GM21381 (cell line): ENCODE data around the gene EHD2.
A peak's percentile ranks its signal among the peaks of the same experiment; 100 is the strongest.
"Not testable (repeated sequence)": the region's sequence is repeated elsewhere in the genome, so short reads cannot be mapped to it uniquely, and the experiment has no call there.

ENCODE experiments used
- ATAC-seq: cut with Tn5 transposase; IDR thresholded peaks from one replicate; pipeline ENCODE4 v1.9.1; 2021; ENCODE audit warnings: mild to moderate bottlenecking, moderate library complexity; ENCODE audit not compliant: unreplicated experiment

Gene EHD2

DNA sequence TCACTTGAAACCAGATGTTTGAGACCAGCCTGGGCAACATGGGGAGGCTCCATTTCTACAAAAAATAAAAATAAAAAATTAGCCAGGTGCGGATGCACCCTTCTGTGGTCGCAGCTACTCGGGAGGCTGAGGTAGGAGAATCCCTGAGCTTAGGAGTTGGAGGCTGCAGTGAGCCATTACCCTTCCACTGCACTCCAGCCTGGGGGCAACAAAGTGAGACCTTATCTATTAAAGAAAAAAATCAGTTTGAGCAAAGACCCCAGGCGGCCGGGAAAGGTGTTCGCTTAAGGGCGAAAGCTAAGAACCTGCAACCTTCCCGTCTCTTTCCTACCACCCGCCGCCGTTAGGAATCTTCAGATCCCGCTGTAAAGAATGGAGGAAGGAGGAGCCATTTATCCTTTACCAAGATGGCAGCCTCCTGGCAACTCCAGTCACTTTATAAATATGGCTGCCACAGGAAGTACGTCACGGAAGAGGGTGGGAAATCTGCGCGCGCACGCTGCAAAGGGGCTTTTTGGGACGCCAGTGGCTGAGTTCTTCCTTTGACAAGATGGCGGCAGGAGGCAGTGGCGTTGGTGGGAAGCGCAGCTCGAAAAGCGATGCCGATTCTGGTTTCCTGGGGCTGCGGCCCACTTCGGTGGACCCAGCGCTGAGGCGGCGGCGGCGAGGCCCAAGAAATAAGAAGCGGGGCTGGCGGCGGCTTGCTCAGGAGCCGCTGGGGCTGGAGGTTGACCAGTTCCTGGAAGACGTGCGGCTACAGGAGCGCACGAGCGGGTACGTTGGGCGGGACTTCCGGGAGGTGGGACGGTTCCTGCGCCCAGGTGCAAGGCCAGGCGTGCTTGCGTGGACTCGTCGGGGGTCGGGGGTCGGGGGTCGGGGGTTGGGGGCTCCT, 32.0 kb downstream of the EHD2 start, which contains the start of gene NOP53:
NOP53 (plus strand) TSS at position 537 of the 892 bp plus-strand sequence; CDS start at position 551, 14 bp downstream.
- ATAC-seq, result peak; percentile 65

DNA sequence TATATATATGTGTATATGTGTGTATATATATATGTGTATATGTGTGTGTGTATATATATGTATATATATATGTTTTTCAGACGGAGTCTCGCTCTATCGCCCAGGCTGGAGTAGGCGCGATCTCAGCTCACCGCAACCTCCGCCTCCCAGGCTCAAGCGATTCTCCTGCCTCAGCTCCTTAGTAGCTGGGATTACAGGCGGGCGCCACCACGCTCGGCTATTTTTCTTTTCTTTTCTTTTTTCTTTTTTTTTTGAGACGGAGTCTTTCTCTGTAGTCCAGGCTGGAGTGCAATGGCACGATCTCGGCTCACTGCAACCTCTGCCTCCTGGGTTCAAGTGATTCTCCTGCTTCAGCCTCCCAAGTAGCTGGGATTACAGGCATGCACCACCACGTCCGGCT, 32.9 kb downstream of the EHD2 start:
- ATAC-seq, result not testable (repeated sequence)

DNA sequence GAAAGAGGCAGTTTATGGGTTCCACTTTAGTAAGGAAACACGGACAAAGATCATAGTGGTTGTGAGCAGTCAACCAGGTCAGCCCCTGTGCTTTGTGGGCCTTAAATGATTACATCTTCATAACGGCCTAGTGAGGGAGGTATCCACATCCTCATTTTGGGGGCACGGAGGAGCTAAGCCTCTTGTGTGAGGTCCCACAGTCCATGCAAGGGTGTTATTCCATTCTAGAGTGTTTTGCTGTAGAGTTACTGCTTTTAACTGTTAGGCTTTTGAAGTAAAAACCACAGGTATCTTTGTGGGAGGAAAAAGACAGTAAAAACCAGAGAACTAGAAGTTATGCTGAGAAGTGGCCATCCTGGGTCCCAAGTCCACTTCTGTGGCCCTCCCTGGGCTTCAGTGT, 36.1 kb downstream of the EHD2 start:
- no peak for ATAC-seq

DNA sequence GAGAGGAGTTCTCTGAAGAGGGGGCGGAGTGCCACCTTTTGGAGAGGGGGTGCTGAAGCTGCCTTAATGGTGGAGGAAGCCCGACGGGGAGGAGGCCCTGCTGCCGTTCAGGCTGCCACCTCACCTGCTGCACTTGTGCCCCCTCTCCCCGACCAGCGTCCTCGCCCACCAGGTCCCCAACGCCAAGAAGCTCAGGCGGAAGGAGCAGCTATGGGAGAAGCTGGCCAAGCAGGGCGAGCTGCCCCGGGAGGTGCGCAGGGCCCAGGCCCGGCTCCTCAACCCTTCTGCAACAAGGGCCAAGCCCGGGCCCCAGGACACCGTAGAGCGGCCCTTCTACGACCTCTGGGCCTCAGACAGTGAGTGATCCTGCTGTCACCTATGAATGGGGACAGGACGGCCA, 37.5 kb downstream of the EHD2 start:
- ATAC-seq, result no peak

DNA sequence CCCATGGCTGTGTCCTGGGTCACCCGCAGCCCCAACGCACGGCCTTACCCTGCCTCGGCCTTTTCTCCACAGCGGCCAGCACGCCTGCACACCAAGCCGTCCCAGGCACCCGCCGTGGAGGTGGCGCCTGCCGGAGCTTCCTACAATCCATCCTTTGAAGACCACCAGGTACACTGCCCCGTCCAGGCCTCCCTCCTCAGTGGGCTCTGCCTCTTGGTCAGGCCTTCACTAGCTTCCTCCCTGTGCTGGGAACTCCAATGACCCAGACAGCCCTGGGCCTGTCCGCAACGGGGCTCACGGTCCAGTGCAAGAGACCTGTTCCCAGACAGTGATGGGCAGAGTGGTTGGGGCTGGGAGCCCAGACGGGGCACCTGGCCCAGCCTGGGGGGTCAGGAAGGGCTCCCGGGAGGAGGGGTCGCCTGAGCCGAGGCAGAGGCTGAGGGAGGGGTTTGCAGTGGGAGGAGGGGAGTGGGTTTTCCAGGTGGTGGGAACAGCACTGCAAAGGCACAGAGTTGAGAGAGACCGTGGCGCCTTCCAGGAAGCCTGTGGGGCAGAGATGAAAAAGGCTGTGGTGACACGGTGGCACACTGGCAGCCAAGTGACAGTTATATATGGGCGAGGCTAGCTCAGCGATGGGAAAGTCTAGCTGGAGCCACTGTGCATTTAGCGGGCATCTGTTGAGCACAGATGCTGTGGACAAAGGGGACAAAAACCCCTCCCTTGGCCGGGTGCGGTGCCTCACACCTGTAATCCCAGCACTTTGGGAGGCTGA, 39.4 kb downstream of the EHD2 start:
- ATAC-seq, result no peak

DNA sequence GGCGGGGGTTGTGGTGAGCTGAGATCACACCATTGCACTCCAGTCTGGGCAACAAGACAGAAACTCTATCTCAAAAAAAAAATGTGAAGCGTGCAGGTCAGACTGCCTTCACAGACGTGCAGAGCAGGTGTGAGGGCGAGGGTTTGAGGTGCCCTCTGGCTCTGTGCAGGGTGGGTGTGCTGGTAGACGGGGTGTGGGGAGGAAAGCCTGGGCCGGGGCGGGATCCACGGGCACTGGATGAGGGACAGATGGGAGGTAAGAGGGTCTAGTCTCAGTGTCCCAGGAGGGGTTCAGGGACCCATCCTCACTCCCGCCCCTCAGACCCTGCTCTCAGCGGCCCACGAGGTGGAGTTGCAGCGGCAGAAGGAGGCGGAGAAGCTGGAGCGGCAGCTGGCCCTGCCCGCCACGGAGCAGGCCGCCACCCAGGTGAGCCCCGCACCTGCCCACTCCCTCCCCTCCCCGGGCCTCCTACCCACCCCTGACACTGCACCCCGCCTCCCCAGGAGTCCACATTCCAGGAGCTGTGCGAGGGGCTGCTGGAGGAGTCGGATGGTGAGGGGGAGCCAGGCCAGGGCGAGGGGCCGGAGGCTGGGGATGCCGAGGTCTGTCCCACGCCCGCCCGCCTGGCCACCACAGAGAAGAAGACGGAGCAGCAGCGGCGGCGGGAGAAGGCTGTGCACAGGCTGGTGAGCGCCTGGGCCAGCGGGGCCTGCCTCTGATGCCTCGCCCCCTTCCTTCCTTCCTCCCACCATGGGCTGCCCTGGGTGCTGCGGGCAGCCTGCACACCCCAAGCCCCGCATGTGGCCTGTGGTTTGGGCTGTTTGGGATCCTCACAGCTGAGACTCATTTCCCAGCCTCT, 41.2 kb downstream of the EHD2 start:
- no peak for ATAC-seq

DNA sequence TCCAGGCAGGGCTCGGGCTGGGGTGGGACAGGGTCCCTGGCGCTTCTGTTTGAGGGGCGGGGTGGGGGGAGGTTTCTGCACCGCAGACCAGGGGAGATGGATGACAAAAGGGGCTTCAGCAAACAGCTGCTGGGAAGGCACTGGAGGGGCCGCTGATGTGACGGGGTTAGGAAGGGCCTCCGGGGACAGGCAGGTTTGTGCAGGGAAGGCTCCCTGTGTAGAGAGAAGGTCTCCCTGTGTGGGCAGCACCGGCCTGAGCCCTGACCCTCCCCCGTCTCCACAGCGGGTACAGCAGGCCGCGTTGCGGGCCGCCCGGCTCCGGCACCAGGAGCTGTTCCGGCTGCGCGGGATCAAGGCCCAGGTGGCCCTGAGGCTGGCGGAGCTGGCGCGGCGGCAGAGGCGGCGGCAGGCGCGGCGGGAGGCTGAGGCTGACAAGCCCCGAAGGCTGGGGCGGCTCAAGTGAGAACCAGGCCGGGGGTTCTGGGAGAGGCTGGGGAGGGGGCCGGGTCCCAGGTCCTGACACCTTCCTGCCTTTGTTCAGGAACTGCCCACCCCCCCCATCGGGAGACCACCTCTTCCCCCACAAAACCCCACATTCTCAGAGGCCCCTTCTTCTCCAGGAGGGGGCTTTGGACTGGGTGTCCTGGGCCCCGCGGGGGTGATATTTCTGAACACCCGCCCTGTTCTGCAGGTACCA, 42.0 kb downstream of the EHD2 start:
- ATAC-seq, result no peak

DNA sequence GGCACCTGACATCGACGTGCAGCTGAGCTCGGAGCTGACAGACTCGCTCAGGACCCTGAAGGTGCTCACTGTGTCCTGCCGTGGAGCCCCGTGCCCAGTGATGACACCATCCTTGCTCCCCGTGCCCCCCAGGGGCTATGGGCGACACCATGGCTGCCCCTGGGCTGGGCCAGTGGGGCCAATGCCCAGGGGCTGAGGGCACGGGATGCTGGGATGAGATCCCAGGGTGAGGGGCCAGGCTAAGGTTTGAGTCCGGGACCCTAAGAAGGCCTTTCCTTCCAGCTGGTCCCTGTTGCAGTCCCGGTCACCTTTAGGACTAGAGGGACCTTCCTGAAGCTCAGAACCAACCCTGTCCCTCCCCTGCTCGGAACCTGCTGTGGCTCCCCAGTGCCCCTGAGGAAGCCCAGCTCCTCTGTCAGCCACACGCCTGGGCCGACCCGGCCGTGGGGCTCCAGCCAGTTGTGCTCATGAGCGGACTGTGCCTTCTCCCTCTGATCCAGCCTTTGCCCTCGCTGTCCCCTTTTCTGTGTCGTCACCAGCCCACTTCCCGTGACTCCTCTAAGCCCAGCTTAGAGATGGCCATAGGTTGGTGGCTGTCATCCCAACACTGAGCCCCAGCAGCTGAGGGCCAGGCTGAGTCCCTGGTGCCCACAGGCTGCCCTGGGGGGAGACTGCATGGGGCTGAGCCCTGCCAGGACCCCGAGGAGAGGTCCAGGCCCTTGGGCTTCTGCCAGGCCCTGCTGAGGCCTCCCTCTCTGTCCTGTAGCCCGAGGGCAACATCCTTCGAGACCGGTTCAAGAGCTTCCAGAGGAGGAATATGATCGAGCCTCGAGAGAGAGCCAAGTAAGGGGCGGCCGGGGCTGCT, 42.8 kb downstream of the EHD2 start:
- ATAC-seq, result no peak

DNA sequence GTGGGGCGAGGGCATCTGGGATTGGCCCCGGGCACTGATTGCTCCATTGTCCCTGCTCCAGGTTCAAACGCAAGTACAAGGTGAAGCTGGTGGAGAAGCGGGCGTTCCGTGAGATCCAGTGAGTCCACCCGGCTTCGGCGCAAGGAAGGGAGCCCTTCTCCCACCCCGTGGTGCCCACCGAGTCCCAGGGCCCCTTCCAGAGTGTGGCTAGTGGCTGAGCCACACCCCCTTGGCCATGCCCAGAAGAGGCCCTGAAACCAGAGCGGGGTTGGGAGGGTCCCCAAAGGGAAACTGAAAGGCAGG, 43.4 kb downstream of the EHD2 start:
- ATAC-seq, result no peak

DNA sequence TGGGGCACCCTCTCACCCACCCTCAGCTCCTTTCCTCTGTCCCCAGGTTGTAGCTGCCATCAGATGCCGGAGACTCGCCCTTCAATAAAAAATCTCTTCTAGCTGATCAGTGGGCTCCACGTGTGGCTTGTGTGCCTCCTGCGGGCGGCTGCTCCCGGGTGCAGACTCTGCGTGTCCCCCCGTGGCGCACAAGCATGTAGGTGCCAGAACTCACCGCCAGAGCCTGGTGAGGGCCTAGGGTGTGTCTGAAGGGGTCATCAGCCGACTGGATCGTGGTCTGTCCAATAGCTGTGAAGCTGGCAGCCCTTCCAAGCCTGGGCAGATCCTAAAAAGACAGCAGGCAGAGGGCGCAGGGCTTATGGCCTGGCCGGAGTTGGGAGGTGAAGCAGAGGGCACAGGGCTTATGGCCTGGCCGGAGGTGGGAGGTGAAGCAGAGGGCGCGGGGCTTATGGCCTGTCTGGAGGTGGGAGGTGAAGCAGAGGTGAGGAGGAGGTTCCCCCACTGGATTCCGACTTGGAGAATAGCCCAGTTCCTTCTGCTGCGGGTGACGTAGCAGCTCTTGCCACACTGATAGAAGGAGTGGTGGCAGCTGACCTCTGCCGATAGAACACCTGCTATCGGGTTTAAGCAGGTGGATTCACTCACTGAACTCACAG, 43.9 kb downstream of the EHD2 start:
- ATAC-seq, result no peak

DNA sequence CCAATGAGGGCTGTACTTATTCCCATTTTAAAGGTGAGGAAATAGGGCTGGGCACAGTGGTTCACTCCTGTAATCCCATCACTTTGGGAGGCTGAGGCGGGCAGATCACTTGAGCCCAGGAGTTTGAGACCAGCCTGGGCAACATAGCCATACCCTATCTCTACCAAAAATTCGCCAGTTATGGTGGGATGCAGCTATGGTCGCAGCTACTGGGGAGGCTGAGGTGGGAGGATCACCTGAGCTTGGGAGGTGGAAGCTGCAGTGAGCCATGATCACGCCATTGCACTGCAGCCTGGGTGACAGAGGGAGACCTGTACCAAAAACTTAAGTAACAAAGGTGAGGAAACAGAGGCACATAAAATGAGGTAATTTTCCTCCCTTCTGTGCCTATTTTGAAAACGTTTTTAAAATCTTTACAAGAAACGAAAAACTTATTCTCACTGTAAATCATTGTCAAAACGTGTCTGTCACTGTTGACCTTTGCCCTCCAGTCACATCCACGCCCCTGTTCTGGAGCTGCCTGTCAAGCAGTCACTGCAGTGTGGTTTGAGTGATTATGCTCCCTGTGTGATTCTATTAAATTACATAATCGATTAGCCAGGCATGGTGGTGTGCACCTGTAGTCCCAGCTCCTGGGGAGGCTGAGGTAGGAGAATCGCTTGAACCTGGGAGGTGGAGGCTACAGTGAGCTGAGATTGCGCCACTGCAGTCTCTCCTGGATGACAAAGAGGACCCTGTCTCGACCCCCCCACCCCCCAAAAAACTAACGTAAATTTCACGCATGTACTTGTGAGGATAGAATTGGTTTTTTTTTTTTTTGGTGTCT, 44.6 kb downstream of the EHD2 start:
- no peak for ATAC-seq

DNA sequence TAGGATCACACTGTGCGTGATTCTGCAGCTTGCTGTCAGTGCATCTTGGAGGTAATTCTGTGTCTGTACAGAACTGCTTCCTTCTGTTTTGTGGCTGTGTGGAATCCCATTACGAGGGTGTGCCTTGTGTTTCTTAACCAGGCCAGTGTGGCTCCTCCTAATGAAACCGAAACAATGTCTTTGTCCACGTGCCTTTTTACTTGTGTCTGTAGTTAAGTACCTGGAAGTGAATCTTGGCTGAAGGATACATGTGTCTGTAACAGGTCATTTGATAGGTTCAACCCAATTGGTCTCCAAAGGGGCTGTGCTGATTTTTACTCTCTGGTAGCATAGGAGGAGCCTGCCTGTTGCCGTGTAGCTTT, 45.2 kb downstream of the EHD2 start:
- ATAC-seq, result no peak

DNA sequence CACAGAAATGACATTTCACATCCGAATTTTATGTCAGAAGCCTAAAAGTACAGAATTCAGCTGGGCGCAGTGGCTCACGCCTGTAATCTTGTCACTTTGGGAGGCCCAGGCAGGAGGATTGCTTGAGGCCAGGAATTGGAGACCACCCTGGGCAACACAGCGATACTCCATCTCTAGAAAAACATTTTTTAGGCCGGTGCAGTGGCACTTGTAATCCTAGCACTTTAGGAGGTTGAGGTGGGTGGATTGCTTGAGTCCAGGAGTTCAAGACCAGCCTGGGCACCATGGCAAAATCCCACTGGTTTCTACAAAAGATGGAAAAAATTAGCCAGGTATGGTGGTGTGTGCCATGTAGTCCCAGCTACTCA, 47.4 kb downstream of the EHD2 start:
- ATAC-seq, result no peak

DNA sequence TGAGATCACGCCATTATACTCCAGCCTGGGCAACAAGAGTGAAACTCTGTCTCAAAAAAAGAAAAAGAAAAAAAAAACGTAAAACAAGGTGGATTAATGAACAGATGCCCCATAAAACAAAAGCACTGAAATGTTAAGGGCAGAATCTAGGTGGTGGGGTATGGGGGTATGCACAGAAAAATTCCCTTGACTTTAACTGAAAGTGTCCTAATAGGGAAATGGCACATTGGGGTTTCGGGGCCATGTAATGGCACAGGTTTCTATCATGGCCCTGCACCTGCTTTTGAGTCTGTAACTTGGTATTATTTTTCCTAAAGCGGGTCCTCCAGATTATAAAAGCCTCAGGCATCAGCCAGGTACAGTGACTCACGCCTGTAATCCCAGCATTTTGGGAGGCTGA, 48.3 kb downstream of the EHD2 start:
- ATAC-seq, result no peak

DNA sequence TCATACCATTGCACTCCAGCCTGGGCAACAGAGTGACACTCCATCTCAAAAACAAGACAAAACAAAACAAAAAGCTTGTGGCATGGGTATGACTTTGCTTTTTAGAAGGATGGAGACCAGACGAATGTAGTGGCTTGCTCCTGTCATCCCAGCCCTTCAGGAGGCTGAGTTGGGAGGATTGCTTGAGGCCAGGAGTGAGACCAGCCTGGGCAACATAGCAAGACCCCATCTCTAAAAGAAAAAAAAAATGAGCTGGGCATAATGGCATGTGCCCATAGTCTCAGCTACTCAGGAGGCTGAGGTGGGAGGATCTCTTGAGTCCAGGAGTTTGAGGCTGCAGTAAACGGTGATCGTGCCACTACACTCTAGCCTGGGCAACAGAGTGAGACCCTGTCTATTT, 48.9 kb downstream of the EHD2 start:
- no peak for ATAC-seq

DNA sequence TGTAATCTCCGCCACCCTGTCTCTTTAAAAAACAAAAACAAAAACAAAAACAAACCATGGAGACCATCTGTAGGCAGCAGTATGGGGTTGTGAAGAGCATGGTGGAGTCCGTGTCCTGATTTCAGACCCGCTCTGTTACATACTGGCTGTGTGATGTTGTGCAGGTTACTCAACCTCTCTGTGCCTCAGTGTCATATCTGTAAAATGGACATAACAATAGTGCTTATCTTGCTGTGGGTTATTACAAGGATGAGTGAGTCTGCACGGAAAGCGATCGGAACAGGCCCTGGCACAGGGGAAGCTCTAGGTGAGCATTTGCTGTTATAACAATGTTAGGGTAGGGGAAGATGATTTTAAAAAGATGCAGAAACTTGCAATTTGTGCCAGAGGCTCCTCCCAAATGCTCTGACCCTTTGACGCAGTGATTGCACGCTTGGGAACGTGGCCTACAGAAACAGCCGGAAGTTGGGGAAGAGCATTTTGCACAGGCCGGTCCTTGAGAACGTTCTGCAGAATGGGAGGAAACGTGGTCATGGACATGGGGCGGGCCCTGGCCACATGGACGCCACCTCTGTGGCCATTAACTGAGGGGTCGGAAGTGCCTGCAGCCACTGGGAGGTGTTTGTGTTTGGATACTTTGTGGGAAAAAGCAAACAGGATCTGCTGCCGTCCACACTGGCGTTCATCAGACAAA, 49.5 kb downstream of the EHD2 start:
- no peak for ATAC-seq

DNA sequence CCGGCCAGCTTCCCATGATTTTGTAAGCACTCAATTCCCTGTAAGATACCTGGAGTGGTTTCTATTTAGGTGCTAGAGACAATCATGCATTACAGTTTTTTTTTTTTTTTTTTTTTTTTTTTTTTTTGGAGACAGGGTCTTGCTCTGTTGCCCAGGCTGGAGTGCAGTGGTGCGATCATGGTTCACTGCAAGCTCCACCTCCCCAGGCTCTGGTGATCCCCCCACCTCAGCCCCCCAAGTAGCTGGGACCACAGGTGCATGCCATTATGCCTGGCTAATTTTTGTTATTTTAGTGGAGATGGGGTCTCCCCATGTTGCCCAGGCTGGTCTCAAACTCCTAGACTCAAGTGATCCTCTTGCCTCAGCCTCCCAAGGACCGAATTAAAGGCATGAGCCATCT, 51.5 kb downstream of the EHD2 start:
- not testable (repeated sequence) for ATAC-seq
